ENCODE measurements around the gene CDH3.

The CDH3 gene

GRCh38 chr16:68644715-68645493 is at the start of gene CDH3:
Gene CDH3, plus strand, starts transcription at chr16:68645310. Its CDS starts 70 bp downstream, at chr16:68645380.
- no peak for DNase-seq

- no peak for DNase-seq
Measured at GRCh38 chr16:68596266-68596665, 48.8 kb upstream of the CDH3 start.

GRCh38 chr16:68599586-68599985 is 45.5 kb upstream of the CDH3 start:
- DNase-seq, result no peak

GRCh38 chr16:68605746-68606145 is 39.4 kb upstream of the CDH3 start:
- no peak for DNase-seq

- DNase-seq, result no peak
Measured at GRCh38 chr16:68607443-68607842, 37.7 kb upstream of the CDH3 start.

- DNase-seq, result no peak
Measured at GRCh38 chr16:68608330-68608729, 36.8 kb upstream of the CDH3 start.

- no peak for DNase-seq
Measured at GRCh38 chr16:68612996-68613395, 32.1 kb upstream of the CDH3 start.

- DNase-seq, result no peak
Measured at GRCh38 chr16:68617734-68618133, 27.4 kb upstream of the CDH3 start.

GRCh38 chr16:68626557-68626956 is 18.6 kb upstream of the CDH3 start:
- DNase-seq, result no peak

- DNase-seq, result no peak
Measured at GRCh38 chr16:68627951-68628425, 17.1 kb upstream of the CDH3 start.

- DNase-seq, result no peak
Measured at GRCh38 chr16:68629351-68629910, 15.7 kb upstream of the CDH3 start.

- DNase-seq, result no peak
Measured at GRCh38 chr16:68636064-68636560, 9.0 kb upstream of the CDH3 start.

- no peak for DNase-seq
Measured at GRCh38 chr16:68636818-68637217, 8.3 kb upstream of the CDH3 start.

GRCh38 chr16:68640972-68641371 is 4.1 kb upstream of the CDH3 start:
- DNase-seq, result no peak

- no peak for DNase-seq
Measured at GRCh38 chr16:68642047-68642435, 3.1 kb upstream of the CDH3 start.

- DNase-seq, result no peak
Measured at GRCh38 chr16:68642436-68643101, 2.5 kb upstream of the CDH3 start.

GRCh38 chr16:68643227-68643626 is 1.9 kb upstream of the CDH3 start:
- DNase-seq, result no peak

- DNase-seq, result no peak
Measured at GRCh38 chr16:68643847-68644246, 1.3 kb upstream of the CDH3 start.

- DNase-seq, result no peak
Measured at GRCh38 chr16:68644296-68644695, 814 bp upstream of the CDH3 start.

GRCh38 chr16:68645494-68646388 is 631 bp downstream of the CDH3 start:
- no peak for DNase-seq

- no peak for DNase-seq
Measured at GRCh38 chr16:68646953-68647659, 2.0 kb downstream of the CDH3 start.

GRCh38 chr16:68651136-68651535 is 6.0 kb downstream of the CDH3 start:
- no peak for DNase-seq
